ENCODE measurements around the gene ZNF256.

- TF ChIP-seq SIN3A (IDR thresholded peaks at IDR 0.05; ENCODE audit: low read depth) (no peak), CEBPB (IDR thresholded peaks at IDR 0.05; ENCODE audit: low read depth) (no peak), EZH2phosphoT487 (IDR thresholded peaks at IDR 0.05; ENCODE audit: borderline replicate concordance) (no peak), POLR2A (IDR thresholded peaks at IDR 0.05; ENCODE audit: borderline replicate concordance, extremely low read depth, insufficient read depth, insufficient read length) (no peak), CTCF (IDR thresholded peaks at IDR 0.05 in 2 of 3, conservative IDR thresholded peaks at IDR 0.05 in 1 of 3; ENCODE audit: borderline replicate concordance in 1 of 3, insufficient read depth in 1 of 3, low read depth in 2 of 3, low read length in 2 of 3) (no peak), SP1 (IDR thresholded peaks at IDR 0.05; ENCODE audit: low read depth) (no peak), ELF1 (IDR thresholded peaks at IDR 0.05; ENCODE audit: borderline replicate concordance, low read depth) (no peak)
These were observed 1.2 kb downstream of the ZNF256 start for GRCh38 chr19:57946316-57946715.
